ENCODE data around the gene DHDH. TPM values are rescaled to one million over a fixed set of nuclear protein-coding genes. Genes with fewer than 3 reads are reported as not detected.

Gene DHDH
- total RNA-seq, result 1.6 and 14.7 TPM in 2 replicates

DNA sequence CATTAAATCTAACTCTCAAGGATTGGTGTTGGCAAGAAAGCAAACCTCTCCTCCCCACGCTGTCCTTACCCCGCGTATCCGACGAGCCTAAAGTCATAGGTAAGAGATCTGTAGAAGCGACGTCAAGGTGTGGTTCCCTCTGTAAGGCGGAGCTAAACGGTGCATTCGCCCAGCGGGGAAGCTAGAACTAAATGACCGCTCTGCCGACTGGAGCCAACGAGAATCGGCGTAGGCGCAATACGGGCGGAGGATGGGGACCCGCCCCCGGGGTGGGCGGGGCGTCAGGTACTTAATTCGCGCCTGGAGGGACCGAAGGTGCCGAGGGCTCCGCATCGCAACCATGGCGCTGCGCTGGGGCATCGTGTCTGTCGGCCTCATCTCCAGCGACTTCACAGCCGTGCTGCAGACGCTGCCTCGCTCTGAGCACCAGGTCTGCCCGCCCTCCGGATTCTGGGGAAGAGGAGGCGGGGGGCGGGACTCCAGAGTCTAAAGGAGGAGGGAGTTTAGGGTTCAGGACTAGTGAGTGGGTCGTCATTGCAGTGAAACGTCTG is at the start of gene DHDH:
Gene DHDH, plus strand, starts transcription at position 318 of the 551 bp plus-strand sequence. Its CDS starts 23 bp downstream, at position 341.

DNA sequence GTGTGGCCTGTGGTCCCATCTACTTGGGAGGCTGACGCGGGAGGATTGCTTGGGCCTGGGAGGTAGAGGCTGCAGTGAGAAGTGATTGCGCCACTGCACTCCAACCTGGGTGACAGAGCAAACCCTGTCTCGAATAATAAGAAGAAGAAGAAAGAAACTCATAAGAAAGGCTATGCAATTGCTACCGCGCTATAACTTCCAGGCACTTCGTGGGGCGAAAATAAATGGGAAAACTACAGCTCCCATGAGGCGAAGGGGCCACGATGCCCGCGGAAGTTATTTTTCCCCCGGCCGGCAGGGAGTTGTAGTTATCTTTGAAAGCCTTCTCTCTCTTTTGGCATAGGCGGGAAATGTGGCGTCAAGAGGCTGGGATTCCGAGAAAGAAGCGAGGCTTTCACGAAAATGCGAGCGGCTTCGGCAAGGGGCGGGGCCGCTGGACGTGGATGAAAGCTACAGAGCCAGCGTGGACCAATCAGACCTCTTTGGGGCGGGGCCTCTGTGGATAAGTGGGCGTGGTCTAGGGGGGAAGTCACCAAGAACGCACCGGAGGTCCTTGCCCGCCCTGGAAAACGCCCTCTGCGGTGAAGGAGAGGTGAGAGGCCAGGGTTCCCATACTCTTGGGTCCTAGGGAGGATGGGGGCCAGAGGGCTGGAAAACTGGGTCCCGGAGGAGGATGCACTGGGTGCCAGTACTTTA is 33.6 kb upstream of the DHDH start, which contains the start of gene NUCB1:
Gene NUCB1, plus strand, starts transcription at position 532 of the 696 bp plus-strand sequence. CDS start 485 bp downstream, outside the sequence.

DNA sequence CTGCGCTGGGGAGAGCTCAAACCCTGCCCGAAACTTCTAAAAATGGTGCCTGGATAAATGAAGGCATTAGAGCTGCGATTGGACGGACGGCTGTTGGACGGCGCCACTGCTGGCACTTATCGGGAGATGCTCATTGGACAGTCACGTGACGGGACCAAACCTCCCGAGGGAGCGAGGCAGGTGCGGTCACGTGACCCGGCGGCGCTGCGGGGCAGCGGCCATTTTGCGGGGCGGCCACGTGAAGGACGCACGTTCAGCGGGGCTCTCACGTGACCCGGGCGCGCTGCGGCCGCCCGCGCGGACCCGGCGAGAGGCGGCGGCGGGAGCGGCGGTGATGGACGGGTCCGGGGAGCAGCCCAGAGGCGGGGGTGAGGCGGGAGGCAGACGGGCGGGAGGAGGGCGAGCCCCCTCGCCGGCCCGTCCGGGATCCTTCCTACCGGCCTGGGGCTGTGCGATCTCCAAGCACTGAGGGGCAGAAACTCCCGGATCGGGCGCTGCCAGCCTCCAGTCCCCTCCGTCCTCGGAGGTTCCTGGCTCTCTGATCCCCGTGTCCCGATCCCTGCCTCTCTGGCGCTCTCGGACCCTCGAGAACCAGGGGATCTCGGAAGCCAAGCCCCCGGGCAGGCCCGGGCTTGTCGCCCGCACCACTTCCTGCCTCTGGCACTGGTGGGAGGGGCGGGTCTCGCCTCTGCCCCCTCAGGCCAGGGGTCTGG is 21.3 kb downstream of the DHDH start, which contains the start of gene BAX:
Gene BAX, plus strand, starts transcription at position 281 of the 713 bp plus-strand sequence. Its CDS starts 54 bp downstream, at position 335.

DNA sequence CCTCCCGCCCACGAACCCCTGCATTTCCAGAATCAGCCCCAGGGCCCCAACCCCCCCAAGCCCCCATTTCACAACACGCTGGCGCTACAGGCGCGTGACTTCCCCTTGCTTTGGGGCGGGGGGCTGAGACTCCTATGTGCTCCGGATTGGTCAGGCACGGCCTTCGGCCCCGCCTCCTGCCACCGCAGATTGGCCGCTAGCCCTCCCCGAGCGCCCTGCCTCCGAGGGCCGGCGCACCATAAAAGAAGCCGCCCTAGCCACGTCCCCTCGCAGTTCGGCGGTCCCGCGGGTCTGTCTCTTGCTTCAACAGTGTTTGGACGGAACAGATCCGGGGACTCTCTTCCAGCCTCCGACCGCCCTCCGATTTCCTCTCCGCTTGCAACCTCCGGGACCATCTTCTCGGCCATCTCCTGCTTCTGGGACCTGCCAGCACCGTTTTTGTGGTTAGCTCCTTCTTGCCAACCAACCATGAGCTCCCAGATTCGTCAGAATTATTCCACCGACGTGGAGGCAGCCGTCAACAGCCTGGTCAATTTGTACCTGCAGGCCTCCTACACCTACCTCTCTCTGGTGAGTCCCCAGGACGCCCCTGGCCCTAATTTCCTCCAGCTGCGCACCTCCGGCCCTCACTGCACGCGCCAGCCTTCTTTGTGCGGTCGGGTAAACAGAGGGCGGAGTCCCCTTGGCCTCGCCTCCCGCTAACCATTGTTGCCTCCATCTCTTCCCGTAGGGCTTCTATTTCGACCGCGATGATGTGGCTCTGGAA is 31.7 kb downstream of the DHDH start, which contains the start of gene FTL:
Gene FTL, plus strand, starts transcription at position 270 of the 766 bp plus-strand sequence. Its CDS starts 199 bp downstream, at position 469.

DNA sequence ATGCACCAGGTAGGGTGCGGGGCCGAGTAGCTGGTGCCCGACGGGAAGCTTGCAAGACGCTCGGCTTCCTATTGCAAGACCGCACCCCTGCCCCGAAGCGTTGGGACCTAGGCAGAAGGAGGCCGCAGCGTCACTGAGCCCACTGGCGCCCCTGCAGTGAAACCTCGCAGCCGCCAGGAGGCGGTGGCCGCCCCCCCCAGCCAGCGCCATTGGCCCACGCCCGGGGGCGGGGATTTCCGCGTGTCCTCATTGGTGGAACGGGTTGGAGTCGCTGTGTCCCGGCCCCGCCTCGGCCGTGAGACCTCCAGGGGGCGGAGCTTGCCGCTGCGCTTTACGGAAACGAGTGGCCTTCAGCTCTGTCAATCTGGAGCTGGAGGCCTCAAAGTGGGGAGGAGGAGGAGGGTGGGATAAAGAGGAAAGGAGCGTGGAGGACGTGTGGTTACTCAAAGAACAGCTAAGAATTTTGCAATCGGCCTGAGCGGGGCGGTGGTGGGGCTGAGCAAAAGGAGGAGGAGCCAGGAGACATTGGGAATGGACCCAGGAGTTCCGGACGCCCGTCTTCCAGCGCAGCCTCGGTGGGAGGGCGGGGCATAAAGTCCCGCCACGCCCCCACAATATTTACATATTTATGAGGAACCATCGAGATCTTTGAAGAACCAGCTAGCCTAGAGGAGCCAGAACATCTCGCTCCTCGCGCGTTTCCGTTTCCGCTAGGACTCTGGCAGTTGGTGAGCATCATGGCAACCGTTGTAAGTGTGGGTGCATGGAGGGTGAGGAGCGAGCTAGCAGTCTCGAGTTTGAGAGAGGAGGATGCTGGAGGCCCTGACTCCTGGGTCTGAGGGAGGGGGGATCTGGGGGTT is 59.9 kb downstream of the DHDH start, which contains the start of the genes GYS1 and RUVBL2:
Gene GYS1, minus strand, starts transcription at position 135 of the 860 bp plus-strand sequence. CDS start 197 bp downstream, outside the sequence.
Gene RUVBL2, plus strand, starts transcription at position 713 of the 860 bp plus-strand sequence. Its CDS starts 25 bp downstream, at position 738.

Other genes starting within 250 kb of the DHDH start
- 5.1 and 46.3 TPM in 2 replicates for gene FUT2, start 237.7 kb upstream of the DHDH start, total RNA-seq
- gene MAMSTR, start 214.0 kb upstream of the DHDH start, total RNA-seq, result 0.34 and 0.57 TPM in 2 replicates
- gene RASIP1, start 193.1 kb upstream of the DHDH start, total RNA-seq, result 0.71 and 1.4 TPM in 2 replicates
- gene IZUMO1, start 186.8 kb upstream of the DHDH start, total RNA-seq, result 0.36 and 0.68 TPM in 2 replicates
- 16.3 and 30.4 TPM in 2 replicates for gene FUT1, start 181.1 kb upstream of the DHDH start, total RNA-seq
- 0.21 and 0.34 TPM in 2 replicates for gene FGF21, start 178.2 kb upstream of the DHDH start, total RNA-seq
- 21.9 and 27.1 TPM in 2 replicates for gene BCAT2, start 122.7 kb upstream of the DHDH start, total RNA-seq
- 2.9 and 5.1 TPM in 2 replicates for gene HSD17B14, start 97.2 kb upstream of the DHDH start, total RNA-seq
- 1.0 and 4.2 TPM in 2 replicates for gene PLEKHA4, start 65.1 kb upstream of the DHDH start, total RNA-seq
- gene PPP1R15A, start 61.3 kb upstream of the DHDH start, total RNA-seq, result 194 and 385 TPM in 2 replicates
- gene TULP2, start 35.0 kb upstream of the DHDH start, total RNA-seq, result 0.34 TPM in 1 of 2 replicates, not detected in the other
- 98.8 and 207 TPM in 2 replicates for gene NUCB1, start 33.4 kb upstream of the DHDH start, total RNA-seq
- gene BAX, start 21.2 kb downstream of the DHDH start, total RNA-seq, result 55.3 and 64.6 TPM in 2 replicates
- 3,338 and 4,738 TPM in 2 replicates for gene FTL, start 31.6 kb downstream of the DHDH start, total RNA-seq
- 27.7 and 52.4 TPM in 2 replicates for gene GYS1, start 59.6 kb downstream of the DHDH start, total RNA-seq
- 140 and 155 TPM in 2 replicates for gene RUVBL2, start 60.2 kb downstream of the DHDH start, total RNA-seq
- 0.21 and 0.34 TPM in 2 replicates for gene LHB, start 83.4 kb downstream of the DHDH start, total RNA-seq
- gene CGB3, start 90.6 kb downstream of the DHDH start, total RNA-seq, result not detected in 2 replicates
- not detected in 2 replicates for gene CGB2, start 98.2 kb downstream of the DHDH start, total RNA-seq
- gene CGB1, start 103.2 kb downstream of the DHDH start, total RNA-seq, result not detected in 2 replicates
- gene CGB5, start 110.1 kb downstream of the DHDH start, total RNA-seq, result not detected in 2 replicates
- not detected in 2 replicates for gene CGB8, start 115.4 kb downstream of the DHDH start, total RNA-seq
- 1.4 and 2.3 TPM in 2 replicates for gene CGB7, start 124.0 kb downstream of the DHDH start, total RNA-seq
- 4.9 and 5.5 TPM in 2 replicates for gene NTF4, start 131.1 kb downstream of the DHDH start, total RNA-seq
- under 0.01 TPM in 2 replicates for gene KCNA7, start 139.0 kb downstream of the DHDH start, total RNA-seq
- gene SNRNP70, start 151.8 kb downstream of the DHDH start, total RNA-seq, result 67.0 and 139 TPM in 2 replicates
- gene LIN7B, start 180.7 kb downstream of the DHDH start, total RNA-seq, result 3.6 and 5.1 TPM in 2 replicates
- gene C19orf73, start 185.4 kb downstream of the DHDH start, total RNA-seq, result 1.7 and 2.7 TPM in 2 replicates
- 2.5 and 3.8 TPM in 2 replicates for gene PPFIA3, start 185.8 kb downstream of the DHDH start, total RNA-seq
- under 0.01 TPM in 1 of 2 replicates, not detected in the other for gene HRC, start 221.7 kb downstream of the DHDH start, total RNA-seq
- 22.2 and 28.5 TPM in 2 replicates for gene TRPM4, start 224.1 kb downstream of the DHDH start, total RNA-seq

Measured in nasal cavity respiratory epithelium epithelial cell of viscerocranial mucosa (primary cell).